Activated T-cell treated with anti-CD3 and anti-CD28 coated beads for 1 hour (primary cell): Measurements from ENCODE around the gene CACNA1I.
"Not testable (repeated sequence)": the region's sequence is repeated elsewhere in the genome, so short reads cannot be mapped to it uniquely, and the experiment has no call there.

Experiments used
- DNase-seq: peaks from one replicate; pipeline ENCODE4 v3.0.0-alpha.2; 2020; ENCODE audit warnings: low read depth

Gene CACNA1I

DNA sequence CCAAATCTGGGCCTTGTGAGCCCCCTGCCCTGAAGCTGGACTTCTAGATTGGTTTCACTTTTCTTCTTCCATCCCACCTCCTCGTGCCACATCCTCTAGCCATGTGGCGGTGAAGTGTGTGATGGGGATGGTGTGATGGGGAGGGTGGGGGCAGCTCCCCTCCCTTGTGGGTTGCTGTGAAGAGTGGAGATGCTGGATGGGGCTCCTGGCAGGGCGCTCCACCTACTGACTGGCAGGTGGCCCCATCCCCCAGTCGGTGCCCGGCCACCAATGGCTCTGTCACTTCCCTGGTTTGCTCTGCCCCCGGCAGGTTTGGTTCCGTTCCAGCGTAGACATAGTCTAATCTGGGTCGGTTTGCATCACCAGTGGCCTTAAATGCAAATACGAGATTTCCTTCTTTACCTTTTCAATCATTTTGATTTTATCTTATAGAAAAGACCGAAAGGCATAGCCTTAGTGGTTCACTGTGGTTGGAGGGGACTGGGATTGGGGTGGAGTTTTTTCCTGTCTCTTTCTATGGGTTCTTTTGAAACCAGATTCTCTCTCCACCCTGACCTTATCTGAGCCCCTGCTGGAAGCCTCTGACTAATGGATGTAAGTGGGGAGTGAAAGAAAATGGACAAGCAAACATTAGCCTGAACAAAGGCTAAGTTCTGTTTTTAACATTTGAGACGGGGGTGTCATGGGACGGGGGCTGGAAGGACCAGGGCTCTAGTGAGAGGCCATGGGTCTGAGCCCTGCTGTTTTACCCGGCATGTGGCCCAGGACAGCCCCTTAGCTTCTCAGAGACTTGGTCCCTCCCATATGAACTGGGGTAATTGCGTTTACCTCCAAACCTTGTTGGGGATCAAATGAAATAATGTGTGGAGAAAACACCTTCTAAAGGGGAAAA is 149.3 kb downstream of the CACNA1I start:
- DNase-seq: no peak

DNA sequence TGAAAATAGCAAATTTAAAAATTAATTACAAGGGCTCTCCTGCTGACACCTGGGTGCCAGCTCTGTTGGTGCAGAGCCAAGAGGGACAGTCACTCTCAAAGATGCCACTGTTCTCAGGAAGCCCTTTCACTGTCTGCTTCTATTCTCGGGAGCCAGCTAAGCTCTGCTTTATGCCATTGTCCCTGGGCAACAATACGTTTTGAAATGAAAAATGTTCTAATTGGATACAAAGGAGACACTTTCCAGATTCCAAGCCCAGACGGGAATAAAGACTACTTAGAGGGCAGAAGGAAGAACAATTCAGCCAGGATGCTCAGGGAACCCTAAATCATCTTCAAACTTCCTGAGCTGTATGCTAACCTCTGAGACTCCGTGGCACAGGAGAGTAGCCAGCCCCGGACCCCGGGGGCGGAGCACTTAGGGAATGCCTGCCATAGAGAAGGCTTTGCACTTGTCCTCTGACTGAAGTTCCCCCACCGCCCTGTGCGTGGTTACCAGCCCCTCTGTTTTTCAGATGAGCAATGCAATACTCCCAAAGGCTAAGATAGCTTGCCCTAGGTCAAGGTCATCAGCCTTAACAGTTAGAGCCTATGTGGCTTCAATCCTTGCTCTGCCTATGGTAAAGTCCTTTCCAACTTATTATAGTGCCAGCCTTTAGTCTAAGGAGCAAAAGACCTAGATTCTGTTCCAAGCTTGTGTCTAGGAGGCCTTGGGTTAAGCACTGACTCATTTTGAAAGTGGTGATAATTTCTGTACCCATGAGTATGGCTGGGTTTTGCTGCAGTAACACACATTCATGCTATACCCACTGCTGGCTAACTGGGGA is 150.9 kb downstream of the CACNA1I start:
- DNase-seq: no peak

- no peak for DNase-seq
Measured at GRCh38 chr22:39722032-39722325, 151.4 kb downstream of the CACNA1I start.

DNA sequence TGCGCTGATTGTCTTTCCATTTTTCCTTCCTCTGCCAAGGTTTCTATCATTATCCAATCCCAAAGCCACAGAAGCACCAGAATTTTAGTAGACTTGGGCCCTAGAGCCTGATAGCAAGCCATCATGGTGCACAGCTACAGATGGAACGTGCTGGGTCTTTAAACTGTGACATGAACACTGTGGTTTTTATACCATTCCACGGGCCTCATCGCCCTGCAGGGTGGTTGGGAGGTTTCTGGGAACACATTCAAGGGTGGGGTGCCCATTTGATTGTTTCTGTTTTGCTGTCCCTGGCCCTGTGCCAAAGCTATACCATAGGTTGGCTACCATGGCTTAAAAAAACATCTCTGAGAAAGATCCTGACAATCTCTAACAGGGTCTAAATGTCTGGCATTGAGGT is 151.9 kb downstream of the CACNA1I start:
- DNase-seq: no peak

DNA sequence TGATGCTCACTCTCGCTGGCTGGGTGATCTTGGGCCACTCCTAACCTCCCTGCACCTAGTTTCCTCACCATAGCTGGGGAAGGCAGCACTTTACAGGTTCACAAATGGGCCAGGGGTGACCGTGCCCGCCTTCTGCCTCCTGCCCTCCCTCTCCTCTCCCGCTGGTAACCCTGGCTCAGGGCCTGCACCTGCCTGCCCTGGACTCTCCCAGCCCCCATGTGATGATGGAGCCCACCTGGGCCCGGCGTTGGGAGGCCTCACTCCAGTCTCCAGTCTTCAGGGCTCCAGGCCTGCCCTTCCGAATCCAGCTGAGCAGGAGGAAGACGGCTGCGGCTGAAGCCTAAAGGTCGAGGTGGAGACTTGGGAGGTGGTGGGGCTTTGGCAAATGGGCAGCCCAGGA is 152.9 kb downstream of the CACNA1I start:
- DNase-seq: no peak

- DNase-seq: no peak
Measured at GRCh38 chr22:39723899-39724351, 153.4 kb downstream of the CACNA1I start.

DNA sequence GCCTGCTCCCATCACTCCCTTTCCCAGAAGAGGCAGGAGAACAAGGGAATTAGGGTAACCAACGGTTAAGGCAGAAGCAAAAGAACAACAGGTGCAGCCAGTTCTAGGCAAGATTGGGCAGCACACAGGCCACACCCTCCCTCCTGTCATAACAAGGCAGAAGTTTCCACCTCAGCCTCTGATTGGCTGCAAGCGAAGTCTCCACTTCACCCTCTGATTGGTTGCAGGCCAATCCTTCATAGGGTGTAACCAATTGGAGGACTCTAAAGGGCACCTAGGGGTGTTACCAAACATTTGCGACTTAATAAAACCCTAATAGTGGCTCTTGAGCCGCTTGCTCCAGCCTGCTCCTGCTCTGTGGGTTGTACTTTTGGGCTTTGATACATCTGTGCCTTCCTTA is 153.8 kb downstream of the CACNA1I start:
- DNase-seq: no peak

- DNase-seq: no peak
Measured at GRCh38 chr22:39724857-39725256, 154.3 kb downstream of the CACNA1I start.

DNA sequence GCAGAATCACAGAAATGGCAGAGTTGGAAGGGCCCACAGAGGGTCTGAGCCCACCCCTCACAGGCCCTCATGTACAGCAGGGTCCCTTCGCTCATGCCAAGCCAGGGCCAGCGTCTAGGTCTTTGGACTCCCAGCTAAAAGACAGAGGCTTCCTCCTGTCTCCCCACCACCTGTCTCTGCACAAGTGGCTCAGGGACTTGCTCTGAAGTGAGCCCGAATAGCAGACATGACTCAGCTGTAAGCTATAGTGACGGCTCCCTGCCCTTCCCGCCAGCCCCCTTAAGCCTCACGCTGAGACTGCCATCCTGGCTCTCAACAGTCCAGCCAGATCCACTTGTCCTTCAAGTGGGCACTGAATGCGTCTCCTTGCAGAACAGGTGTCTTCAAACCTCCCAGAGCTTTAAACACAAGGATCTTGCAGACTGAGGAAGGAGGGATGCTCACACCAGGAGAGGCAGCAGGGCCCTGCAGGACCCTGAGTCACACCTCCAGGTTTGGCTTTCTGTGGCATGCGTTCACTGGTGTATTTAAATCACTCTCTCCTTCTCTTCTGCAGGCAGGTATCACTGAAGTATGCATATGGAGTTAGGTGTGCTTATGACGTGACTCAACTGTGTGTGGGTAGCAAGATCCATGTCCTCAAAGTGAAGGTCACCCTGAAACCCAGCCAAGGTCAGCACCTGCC is 154.9 kb downstream of the CACNA1I start:
- no peak for DNase-seq

DNA sequence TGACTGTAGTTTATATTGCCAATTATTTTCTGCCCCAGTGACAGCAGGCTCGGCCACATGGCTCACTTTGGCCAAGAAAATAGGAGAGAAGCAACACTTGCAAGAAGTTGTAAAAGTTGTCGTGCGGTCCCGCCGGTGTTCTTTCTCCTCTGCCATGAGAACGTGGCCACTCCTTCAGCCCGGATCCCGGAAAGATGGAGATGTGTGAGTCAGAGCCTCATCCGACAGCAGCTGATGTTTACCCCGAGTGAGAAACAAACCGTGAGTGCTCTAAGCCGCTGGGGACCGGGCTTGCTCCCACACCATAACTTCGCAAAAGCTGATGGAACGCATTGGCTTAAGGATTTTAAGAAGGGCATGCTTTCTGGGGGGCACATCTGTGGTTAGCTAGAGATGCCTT is 157.0 kb downstream of the CACNA1I start:
- no peak for DNase-seq

- DNase-seq: no peak
Measured at GRCh38 chr22:39728236-39728860, 157.8 kb downstream of the CACNA1I start.

- DNase-seq: no peak
Measured at GRCh38 chr22:39729141-39729934, 158.8 kb downstream of the CACNA1I start.

- DNase-seq: no peak
Measured at GRCh38 chr22:39731481-39731880, 160.9 kb downstream of the CACNA1I start.

- no peak for DNase-seq
Measured at GRCh38 chr22:39731881-39732555, 161.5 kb downstream of the CACNA1I start.

GRCh38 chr22:39732625-39733024 is 162.1 kb downstream of the CACNA1I start:
- no peak for DNase-seq

GRCh38 chr22:39733191-39733590 is 162.6 kb downstream of the CACNA1I start:
- no peak for DNase-seq

GRCh38 chr22:39734046-39734445 is 163.5 kb downstream of the CACNA1I start:
- not testable (repeated sequence) for DNase-seq

DNA sequence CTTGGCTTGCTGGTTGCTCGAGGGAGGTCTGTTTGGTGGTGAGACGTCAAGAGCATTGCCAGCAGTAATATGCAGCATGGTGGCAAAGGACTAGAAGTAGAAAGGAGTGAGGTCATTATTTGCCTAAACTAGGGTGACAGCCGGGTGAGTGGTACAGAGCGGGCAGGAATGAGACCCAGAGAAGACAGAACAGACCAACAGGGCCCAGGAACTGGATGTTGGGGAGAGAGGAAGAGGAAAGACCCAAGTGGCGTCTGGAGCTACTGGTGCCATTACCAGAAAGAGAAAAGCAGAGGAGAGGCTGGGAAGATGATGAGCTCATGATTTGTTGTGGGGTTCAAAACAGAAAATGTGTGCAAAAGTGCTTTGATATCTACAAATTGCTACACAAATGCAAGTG is 164.3 kb downstream of the CACNA1I start:
- no peak for DNase-seq

DNA sequence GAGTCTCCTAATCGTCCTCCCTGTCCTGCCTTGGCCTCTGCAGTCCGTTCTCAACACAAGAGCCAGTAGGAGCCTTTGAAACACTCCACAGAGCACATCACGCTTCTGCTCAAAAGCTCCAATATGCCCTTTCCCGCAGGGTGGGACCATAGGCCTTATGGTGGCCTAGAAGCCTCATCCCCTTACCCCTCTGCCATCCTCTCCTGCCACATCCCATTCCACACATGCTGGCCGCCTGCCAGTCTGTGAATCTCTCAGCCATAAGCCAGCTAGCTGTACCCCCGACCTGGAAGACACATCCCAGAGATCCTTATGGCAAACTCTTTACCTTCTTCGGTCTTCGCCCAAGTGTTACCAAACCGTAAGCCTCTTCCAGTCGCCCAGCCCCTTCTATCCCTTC is 165.2 kb downstream of the CACNA1I start:
- DNase-seq: no peak

GRCh38 chr22:39738746-39739145 is 168.2 kb downstream of the CACNA1I start:
- DNase-seq: no peak
